ENCODE measurements around the gene APOBEC3A.
"Not testable (repeated sequence)": the region's sequence is repeated elsewhere in the genome, so short reads cannot be mapped to it uniquely, and the experiment has no call there.

APOBEC3A gene

GRCh38 chr22:38943882-38944281 lies 13.5 kb upstream of the APOBEC3A start:
- no peak for DNase-seq

GRCh38 chr22:38944653-38945052 lies 12.8 kb upstream of the APOBEC3A start:
- no peak for DNase-seq

- DNase-seq = not testable (repeated sequence)
Observed at GRCh38 chr22:38945706-38946338, 11.6 kb upstream of the APOBEC3A start.

- DNase-seq = no peak
Observed at GRCh38 chr22:38946771-38947170, 10.6 kb upstream of the APOBEC3A start.

- DNase-seq = no peak
Observed at GRCh38 chr22:38947321-38948140, 9.9 kb upstream of the APOBEC3A start.

- no peak for DNase-seq
Observed at GRCh38 chr22:38948181-38948940, 9.0 kb upstream of the APOBEC3A start.

GRCh38 chr22:38949889-38950405 lies 7.5 kb upstream of the APOBEC3A start:
- DNase-seq = no peak

GRCh38 chr22:38950527-38951295 lies 6.7 kb upstream of the APOBEC3A start:
- no peak for DNase-seq

- DNase-seq = no peak
Observed at GRCh38 chr22:38951734-38952133, 5.7 kb upstream of the APOBEC3A start.

- no peak for DNase-seq
Observed at GRCh38 chr22:38952281-38952993, 5.0 kb upstream of the APOBEC3A start.

- no peak for DNase-seq
Observed at GRCh38 chr22:38953091-38953490, 4.3 kb upstream of the APOBEC3A start.

- DNase-seq = no peak
Observed at GRCh38 chr22:38953577-38954413, 3.6 kb upstream of the APOBEC3A start.

GRCh38 chr22:38954414-38955043 lies 2.9 kb upstream of the APOBEC3A start:
- DNase-seq = no peak

- no peak for DNase-seq
Observed at GRCh38 chr22:38955250-38955905, 2.0 kb upstream of the APOBEC3A start.

- DNase-seq = no peak
Observed at GRCh38 chr22:38955926-38956325, 1.5 kb upstream of the APOBEC3A start.

- DNase-seq = no peak
Observed at GRCh38 chr22:38956551-38956950, 858 bp upstream of the APOBEC3A start.

GRCh38 chr22:38957808-38958650 lies 620 bp downstream of the APOBEC3A start:
- DNase-seq = no peak

- not testable (repeated sequence) for DNase-seq
Observed at GRCh38 chr22:38958651-38958943, 1.2 kb downstream of the APOBEC3A start.

GRCh38 chr22:38959590-38959989 lies 2.2 kb downstream of the APOBEC3A start:
- no peak for DNase-seq

All from NCI-H146 (cell line).